Endothelial cell of umbilical vein (primary cell): ENCODE results near the gene PLXNA4. TPM values are rescaled to one million over a fixed set of nuclear protein-coding genes. Genes with fewer than 3 reads are reported as not detected.

Source experiments
- BruUV-seq: library from RNA; stranded (reverse); fragments of 400-500 nt; replicated peaks from 2 replicates; lab custom pipeline; 2021; lab: Mats Ljungman, UMichigan
- CTCF ChIA-PET: fragments of 300-600, 350-600 bp; sonication (Branson Sonifier 250); formaldehyde crosslinking; loops from one replicate; lab custom pipeline; 2021; ENCODE audit warnings: antibody characterized with exemption, inconsistent platforms; lab: Charles Lee
- POLR2A ChIA-PET: fragments of 300-600, 350-600 bp; sonication (Branson Sonifier 250); formaldehyde crosslinking; loops from one replicate; lab custom pipeline; 2021; ENCODE audit warnings: antibody characterized with exemption, inconsistent platforms; lab: Charles Lee
- DNase-seq: peaks from one replicate; pipeline ENCODE4 v3.0.0-alpha.2; 2011; ENCODE audit warnings: low read depth, low spot score
- FAIRE-seq: peaks from 2 replicates; lab custom pipeline; 2011; peaks lifted over from hg19 to GRCh38; lab: Jason Lieb, UNC
- H2AFZ ChIP-seq: 2 replicates; pipeline ENCODE4 v1.6.0; 2012; ENCODE audit warnings: low read depth, low read length, control low read depth, inconsistent platforms
- H3K27ac ChIP-seq: 2 replicates; pipeline ENCODE4 v1.5.1; 2011; ENCODE audit warnings: low read depth, mild to moderate bottlenecking, control low read depth, low read length, moderate library complexity; ENCODE audit not compliant: insufficient read depth
- H3K27me3 ChIP-seq, 2 experiments: 2 replicates each; pipeline versions ENCODE4 v1.6.0 to v1.6.1; 2011; ENCODE audit warnings: low read length in 2 of 2, mixed read lengths in 1 of 2; ENCODE audit not compliant: control insufficient read depth in 2 of 2, insufficient read depth in 2 of 2
- H3K36me3 ChIP-seq, 2 experiments: 2 replicates in 1 of 2; 3 replicates in 1 of 2; pipeline ENCODE4 v1.5.1; 2011; ENCODE audit warnings: low read length in 2 of 2, mild to moderate bottlenecking in 1 of 2, moderate library complexity in 1 of 2; ENCODE audit not compliant: control insufficient read depth in 2 of 2, insufficient read depth in 2 of 2; ENCODE audit errors: extremely low read depth in 1 of 2
- H3K4me1 ChIP-seq: 3 replicates; pipeline ENCODE4 v1.5.1; 2011; ENCODE audit warnings: mild to moderate bottlenecking, low read length; ENCODE audit not compliant: control insufficient read depth, insufficient read depth; ENCODE audit errors: extremely low read depth
- H3K4me2 ChIP-seq: 2 replicates; pipeline ENCODE4 v1.6.1; 2011; ENCODE audit warnings: low read length, control low read depth, mixed read lengths; ENCODE audit not compliant: insufficient read depth
- H3K4me3 ChIP-seq, 3 experiments: fragments of 200-600 bp in 1 of 3; sonication (generic), shearing (Covaris generic) in 1 of 3; replicated peaks in 1 of 3; 2 replicates each; pipeline ENCODE4 v1.5.1; 2011 to 2016; ENCODE audit warnings: control low read depth in 3 of 3, low read length in 3 of 3, mild to moderate bottlenecking in 2 of 3, inconsistent platforms in 1 of 3, low read depth in 1 of 3, moderate library complexity in 1 of 3; ENCODE audit not compliant: insufficient read depth in 1 of 3
- H3K79me2 ChIP-seq: 2 replicates; pipeline ENCODE4 v1.6.0; 2012; ENCODE audit warnings: low read length, inconsistent platforms; ENCODE audit not compliant: control insufficient read depth, insufficient read depth
- H3K9ac ChIP-seq: replicated peaks from 2 replicates; pipeline ENCODE3; 2011; ENCODE audit warnings: low read length, control low read depth; ENCODE audit not compliant: insufficient read depth; ENCODE audit errors: extremely low read depth
- H3K9me1 ChIP-seq: replicated peaks from 3 replicates; pipeline ENCODE4 v1.6.0; 2011; ENCODE audit warnings: mild to moderate bottlenecking, low read length; ENCODE audit not compliant: control insufficient read depth, insufficient read depth; ENCODE audit errors: extremely low read depth
- H3K9me3 ChIP-seq: replicated peaks from 2 replicates; pipeline ENCODE4 v1.5.1; 2012; ENCODE audit warnings: low read length, inconsistent platforms; ENCODE audit not compliant: control insufficient read depth, insufficient read depth
- H4K20me1 ChIP-seq: replicated peaks from 2 replicates; pipeline ENCODE3; 2011; ENCODE audit warnings: mild to moderate bottlenecking, low read length; ENCODE audit not compliant: control insufficient read depth, insufficient read depth; ENCODE audit errors: extremely low read depth
- CTCF ChIP-seq, 2 donors: IDR thresholded peaks; 1 replicate in 1 of 2; 2 replicates in 1 of 2; pipeline ENCODE4 v1.5.1; 2011; ENCODE audit warnings: low read length in 2 of 2, mild to moderate bottlenecking in 2 of 2, moderate library complexity in 2 of 2, control low read depth in 1 of 2, inconsistent platforms in 1 of 2, low read depth in 1 of 2; ENCODE audit not compliant: insufficient read depth in 1 of 2; ENCODE audit errors: extremely low read depth in 1 of 2
- EZH2 ChIP-seq: IDR thresholded peaks from 2 replicates; pipeline ENCODE4 v1.6.1; 2012; ENCODE audit warnings: borderline replicate concordance, low read depth, mild to moderate bottlenecking, moderate library complexity, low read length, inconsistent platforms; ENCODE audit not compliant: severe bottlenecking
- FOS ChIP-seq: IDR thresholded peaks from 2 replicates; pipeline ENCODE4 v1.6.1; 2011; ENCODE audit warnings: mild to moderate bottlenecking, low read length, moderate library complexity, borderline replicate concordance; ENCODE audit not compliant: insufficient read depth
- GATA2 ChIP-seq: IDR thresholded peaks from 2 replicates; pipeline ENCODE4 v1.7.0; 2011; ENCODE audit warnings: low read depth, mild to moderate bottlenecking, moderate library complexity, mixed read lengths, low read length; ENCODE audit not compliant: insufficient read length, insufficient read depth
- JUN ChIP-seq: IDR thresholded peaks from 2 replicates; pipeline ENCODE4 v1.6.1; 2011; ENCODE audit warnings: borderline replicate concordance, low read depth; ENCODE audit not compliant: insufficient read length, insufficient read depth
- MAX ChIP-seq: IDR thresholded peaks from 2 replicates; pipeline ENCODE4 v1.6.1; 2011; ENCODE audit not compliant: insufficient read depth, insufficient read length
- MYC ChIP-seq: IDR thresholded peaks from one replicate; pipeline ENCODE4 v1.6.1; 2011; ENCODE audit warnings: mild to moderate bottlenecking, low read depth, low read length
- POLR2A ChIP-seq: IDR thresholded peaks from 2 replicates; pipeline ENCODE4 v1.6.1; 2012; ENCODE audit warnings: low read depth, mild to moderate bottlenecking, control low read depth, low read length
- POLR2AphosphoS5 ChIP-seq: IDR thresholded peaks from 2 replicates; pipeline ENCODE4 v1.6.1; 2012; ENCODE audit warnings: low read depth, mild to moderate bottlenecking, control low read depth, low read length, moderate library complexity; ENCODE audit not compliant: insufficient read depth
- dilution Hi-C: fragments of 300-500 bp; cut with MboI; formaldehyde crosslinking; loops from one replicate; pipeline ENCODE4 v1.15.0; 2019; ENCODE audit warnings: low sequenced_read_pairs; ENCODE audit not compliant: extremely low pct_ligation_motif_present
- intact Hi-C: fragments of 100-400 bp; cut with micrococcal nuclease; formaldehyde crosslinking; loops from one replicate; pipeline ENCODE4 v1.10.0; 2022
- polyA plus RNA-seq, 4 experiments: library from polyadenylated mRNA; depleted of rRNA in 3 of 4; stranded (reverse) in 3 of 4; unstranded in 1 of 4; fragments of >200 nt; gene quantifications; 2 replicates each; pipeline versions ENCODE4 v1.2.1 to v1.2.3, GENCODE V29; 2011 to 2012; ENCODE audit warnings: missing spikeins in 1 of 4
- total RNA-seq: library from RNA; stranded (reverse); gene quantifications from 2 replicates; pipeline ENCODE4 v1.2.3, GENCODE V29; 2021

Gene PLXNA4
- total and polyA plus RNA-seq, 2 donors (not counting 3 experiments of a cell fraction or from before 2014, with no cell fraction given): 12.1 to 20.4 TPM

GRCh38 chr7:132604121-132604520 lies 27.9 kb upstream of the PLXNA4 start:
- ChIA-PET CTCF (no interaction called here), POLR2A (no interaction called here)
- Histone ChIP-seq H3K9ac (no peak overlapping the region), H3K9me1 (no peaks in the 10 kb centered on the region), H3K36me3 (no peaks in the 10 kb centered on the region), H4K20me1 (no peaks in the 10 kb centered on the region), H3K4me1 (no peaks in the 10 kb centered on the region), H3K79me2 (no peaks in the 10 kb centered on the region), H3K4me2 (no peak overlapping the region), H3K27me3 (peaks cover 19 to 24% of the 10 kb centered on the region in 2 experiments), H2AFZ (no peak overlapping the region), H3K9me3 (no peaks in the 10 kb centered on the region), H3K4me3 (no peak overlapping the region), H3K27ac (no peak overlapping the region)
- intact Hi-C loops: no loop called here
- no peak for DNase-seq
- BruUV-seq: no TSS peak
- no peak for TF ChIP-seq FOS
- dilution Hi-C loops: no loop called here
- FAIRE-seq: no peak

- CTCF ChIA-PET: interaction anchor here (1.0 to 1.7 kb wide), 3 partner anchors 9 to 26 kb away, joined by 3 to 4 read pairs (median 3); no protein-coding TSS in a partner anchor
- no peak for TF ChIP-seq POLR2A
- TF ChIP-seq FOS: no peak
- TF ChIP-seq GATA2: no peak
- TF ChIP-seq MYC: no peak
- no peak for TF ChIP-seq JUN
- no peak for TF ChIP-seq MAX
- TF ChIP-seq EZH2: no peak
- no peak for TF ChIP-seq CTCF (IDR thresholded peaks at IDR 0.05; ENCODE audit: extremely low read depth in 1 of 2, insufficient read depth in 1 of 2, low read depth in 1 of 2, low read length in 2 of 2)
- no peak for TF ChIP-seq POLR2AphosphoS5
- Histone ChIP-seq H3K27me3 (peaks cover 19 to 28% of the 10 kb centered on the region in 2 experiments), H3K9ac (no peak overlapping the region), H3K27ac (no peak overlapping the region), H3K36me3 (no peaks in the 10 kb centered on the region), H3K9me1 (no peaks in the 10 kb centered on the region), H3K4me1 (no peaks in the 10 kb centered on the region), H3K9me3 (no peaks in the 10 kb centered on the region), H2AFZ (no peak overlapping the region), H4K20me1 (no peaks in the 10 kb centered on the region), H3K4me3 (no peak overlapping the region), H3K4me2 (no peak overlapping the region), H3K79me2 (no peaks in the 10 kb centered on the region)
- POLR2A ChIA-PET: no interaction called here
- DNase-seq: no peak
- no peak for FAIRE-seq
- dilution Hi-C loops: no loop called here
- intact Hi-C loops: no loop called here
- BruUV-seq: no TSS peak
These were observed 27.1 kb upstream of the PLXNA4 start for GRCh38 chr7:132603220-132603833.
